HG03064 (cell line): ENCODE results near the gene LMCD1.

Experiments
- ATAC-seq: cut with Tn5 transposase; IDR thresholded peaks from one replicate; pipeline ENCODE4 v1.9.1; 2021; ENCODE audit warnings: low read depth; ENCODE audit not compliant: unreplicated experiment

The LMCD1 gene, protein sequence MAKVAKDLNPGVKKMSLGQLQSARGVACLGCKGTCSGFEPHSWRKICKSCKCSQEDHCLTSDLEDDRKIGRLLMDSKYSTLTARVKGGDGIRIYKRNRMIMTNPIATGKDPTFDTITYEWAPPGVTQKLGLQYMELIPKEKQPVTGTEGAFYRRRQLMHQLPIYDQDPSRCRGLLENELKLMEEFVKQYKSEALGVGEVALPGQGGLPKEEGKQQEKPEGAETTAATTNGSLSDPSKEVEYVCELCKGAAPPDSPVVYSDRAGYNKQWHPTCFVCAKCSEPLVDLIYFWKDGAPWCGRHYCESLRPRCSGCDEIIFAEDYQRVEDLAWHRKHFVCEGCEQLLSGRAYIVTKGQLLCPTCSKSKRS

GRCh38 chr3:8501371-8502131, at the start of gene LMCD1:
Gene LMCD1 (plus strand): TSS chr3:8501823. CDS start chr3:8501939, 116 bp downstream.
- ATAC-seq, result peak; percentile 94

GRCh38 chr3:8452112-8452511, 49.5 kb upstream of the LMCD1 start:
- ATAC-seq, result no peak

DNA sequence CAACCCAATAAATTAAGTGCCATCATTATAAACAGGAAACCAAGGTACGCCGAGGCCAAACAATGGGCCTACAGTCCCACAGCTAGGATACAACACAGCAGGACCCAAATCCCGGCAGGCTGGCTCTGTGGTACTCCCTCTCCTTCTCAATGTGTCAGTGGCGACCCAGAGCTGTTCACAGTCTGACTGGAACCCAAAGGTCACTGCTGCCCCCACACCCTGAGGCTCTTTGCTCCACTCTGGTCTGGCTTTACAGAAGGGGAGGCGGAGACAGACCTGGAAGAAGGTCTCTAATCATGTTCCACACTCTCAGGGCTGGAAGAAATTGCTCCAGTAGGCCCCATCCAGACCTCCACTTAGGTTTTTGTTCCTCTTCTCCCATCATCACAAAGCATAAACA, 48.5 kb upstream of the LMCD1 start:
- no peak for ATAC-seq

GRCh38 chr3:8455526-8456411, 45.9 kb upstream of the LMCD1 start:
- no peak for ATAC-seq

- no peak for ATAC-seq
Measured at GRCh38 chr3:8456412-8456811, 45.2 kb upstream of the LMCD1 start.

GRCh38 chr3:8457039-8457438, 44.6 kb upstream of the LMCD1 start:
- ATAC-seq, result no peak

DNA sequence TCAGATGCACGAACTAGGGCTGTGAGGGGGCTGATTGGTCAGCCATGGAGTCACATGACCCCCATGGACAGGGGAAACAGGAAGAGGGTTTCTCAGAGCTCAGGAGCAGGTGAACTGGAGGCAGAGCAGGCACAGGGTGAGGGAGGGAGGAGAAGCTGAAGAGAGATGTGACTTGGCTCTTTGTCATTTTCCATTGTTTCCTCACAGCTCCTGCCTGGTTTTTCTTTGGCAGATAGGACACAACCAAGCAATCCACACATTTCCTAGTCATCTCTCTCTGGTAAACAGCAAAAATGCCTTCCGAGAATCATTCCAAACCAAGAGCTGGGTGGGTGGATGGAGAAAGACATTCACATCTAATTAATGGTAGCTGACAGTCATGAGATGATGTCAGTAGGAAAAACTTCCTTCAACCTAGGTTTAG, 43.4 kb upstream of the LMCD1 start:
- no peak for ATAC-seq

- no peak for ATAC-seq
Measured at GRCh38 chr3:8458711-8459110, 42.9 kb upstream of the LMCD1 start.

DNA sequence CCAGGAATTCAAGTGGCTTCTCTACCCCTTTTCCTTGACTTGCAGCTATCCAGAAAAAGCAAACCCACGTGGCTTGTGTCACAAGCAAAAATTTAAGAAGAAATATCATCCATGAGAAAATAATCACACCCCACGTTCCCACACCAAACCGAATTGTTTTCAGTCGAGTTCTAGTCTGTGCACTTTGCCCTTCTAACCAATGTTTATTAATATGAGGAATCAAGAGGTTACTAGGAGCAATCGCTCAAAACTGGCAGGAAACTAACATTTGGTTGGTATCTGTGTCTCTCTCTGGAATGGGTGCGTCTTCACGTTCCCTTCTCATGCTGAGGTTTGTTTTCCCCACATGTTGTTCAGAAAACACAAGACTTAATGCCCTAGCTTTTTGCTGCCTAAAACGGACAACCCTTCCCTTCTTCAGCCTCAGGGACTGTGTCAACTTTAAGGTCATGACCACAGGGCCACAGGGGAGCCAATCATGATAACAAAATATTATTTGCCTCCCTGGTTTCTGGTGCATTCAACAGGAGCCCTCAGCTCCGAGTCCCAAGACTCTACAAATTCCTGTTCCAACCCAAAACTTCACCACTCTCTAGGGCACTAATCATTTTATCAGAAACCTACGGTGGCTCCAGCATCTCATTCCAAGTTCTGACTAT, 41.4 kb upstream of the LMCD1 start:
- ATAC-seq, result no peak

GRCh38 chr3:8460815-8461456, 40.7 kb upstream of the LMCD1 start:
- ATAC-seq, result no peak

GRCh38 chr3:8464668-8465067, 37.0 kb upstream of the LMCD1 start:
- ATAC-seq, result no peak

GRCh38 chr3:8466526-8466925, 35.1 kb upstream of the LMCD1 start:
- no peak for ATAC-seq

GRCh38 chr3:8470801-8471200, 30.8 kb upstream of the LMCD1 start:
- ATAC-seq, result no peak

GRCh38 chr3:8472549-8472948, 29.1 kb upstream of the LMCD1 start:
- ATAC-seq, result no peak

- no peak for ATAC-seq
Measured at GRCh38 chr3:8473029-8473428, 28.6 kb upstream of the LMCD1 start.

DNA sequence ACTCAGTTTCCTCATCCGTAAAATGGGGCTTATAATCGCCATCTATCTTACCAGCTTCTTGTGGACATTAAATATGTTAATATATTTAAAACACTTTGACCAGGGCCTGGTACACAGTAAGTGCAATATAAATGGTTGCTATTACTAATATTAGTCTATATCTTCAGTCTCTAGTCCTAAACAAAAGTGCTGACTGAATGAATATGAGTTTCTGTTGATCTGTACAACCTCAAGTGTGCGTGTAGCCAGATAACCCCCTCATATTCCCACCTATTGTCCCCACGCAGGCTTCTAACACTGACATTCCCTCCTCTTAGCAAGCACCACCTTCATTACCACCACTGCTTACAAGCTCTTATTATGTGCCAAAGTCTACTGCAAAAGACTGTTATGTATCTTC, 27.6 kb upstream of the LMCD1 start:
- ATAC-seq, result no peak

DNA sequence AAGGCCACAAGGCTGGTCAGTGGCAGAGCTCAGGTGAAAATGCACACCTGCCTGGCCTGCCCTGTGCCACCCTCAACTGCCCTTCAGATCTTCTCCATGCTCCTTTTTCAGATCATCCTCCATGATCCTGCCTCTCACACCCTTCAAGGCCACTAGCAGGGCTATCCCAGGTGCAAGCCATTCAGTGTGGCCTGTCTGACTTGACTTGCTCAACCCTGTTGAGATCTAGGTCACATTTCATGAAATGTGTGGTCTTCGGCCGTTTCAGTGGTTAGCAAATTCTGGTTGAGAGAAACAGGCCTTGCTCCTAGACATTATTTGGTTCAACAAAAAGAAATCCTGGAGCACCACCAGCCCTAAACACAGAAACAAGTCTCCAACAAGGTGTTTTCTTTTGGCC, 26.6 kb upstream of the LMCD1 start:
- ATAC-seq, result no peak

- no peak for ATAC-seq
Measured at GRCh38 chr3:8480699-8481098, 20.9 kb upstream of the LMCD1 start.

DNA sequence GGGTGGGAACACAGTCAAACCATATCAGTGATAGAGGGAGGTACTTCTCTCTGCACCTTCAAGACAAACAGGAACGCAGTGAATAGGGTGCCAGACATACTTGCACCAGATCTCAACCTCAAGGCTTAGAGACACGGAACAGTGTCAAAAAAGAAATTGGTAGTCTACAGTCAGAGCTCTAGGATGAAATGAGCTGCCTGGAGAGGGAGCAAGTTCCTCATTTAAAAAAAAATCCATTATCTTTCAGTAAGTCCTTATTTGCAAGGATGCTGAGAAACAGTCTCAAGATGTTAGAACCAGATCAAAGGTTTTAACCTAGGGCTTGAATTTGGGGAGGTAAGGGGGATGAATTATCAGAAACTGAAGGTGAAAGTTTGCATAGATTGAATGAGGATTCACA, 20.2 kb upstream of the LMCD1 start:
- no peak for ATAC-seq

- no peak for ATAC-seq
Measured at GRCh38 chr3:8482263-8482662, 19.4 kb upstream of the LMCD1 start.
